ENCODE measurements around the gene KRT79. TPM values are rescaled to one million over a fixed set of nuclear protein-coding genes. Genes with fewer than 3 reads are reported as not detected.

The KRT79 gene
- polyA plus RNA-seq, 3 donors from 2014 or later, result not detected

DNA sequence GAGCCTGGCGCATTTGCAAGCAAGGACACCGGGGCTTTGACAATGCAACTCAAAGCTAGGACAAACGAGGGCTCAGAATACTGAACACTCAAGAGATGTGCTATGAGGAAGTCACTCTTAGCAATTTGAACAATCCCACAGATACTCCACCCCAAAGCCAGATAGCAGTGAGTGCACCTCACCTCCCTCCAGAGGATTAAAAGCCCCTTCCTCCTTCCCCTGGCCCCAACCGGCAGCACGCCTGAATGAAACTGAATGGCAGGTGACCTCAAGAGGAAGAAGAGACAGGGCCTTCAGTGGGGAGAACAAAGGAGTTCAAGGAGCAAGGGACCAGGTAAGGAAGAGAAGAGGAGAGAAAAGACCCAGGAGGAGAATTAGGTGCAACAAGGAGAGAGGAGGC is 16.6 kb upstream of the KRT79 start:
- peaks cover 1 to 8% (median 5%) of the 10 kb centered on the region in 3 donors for H3K27me3 Mint-ChIP-seq (ENCODE audit: low read depth in 3 of 3)
- H3K4me1 Mint-ChIP-seq, result no peaks in the 10 kb centered on the region
- H3K9me3 Mint-ChIP-seq, result no peaks in the 10 kb centered on the region
- DNase-seq, result no peak
- H3K27ac Mint-ChIP-seq, result no peak overlapping the region
- H3K4me3 Mint-ChIP-seq, result no peak overlapping the region
- peaks cover 0 to 4% (median 0%) of the 10 kb centered on the region in 3 donors for H3K36me3 Mint-ChIP-seq

DNA sequence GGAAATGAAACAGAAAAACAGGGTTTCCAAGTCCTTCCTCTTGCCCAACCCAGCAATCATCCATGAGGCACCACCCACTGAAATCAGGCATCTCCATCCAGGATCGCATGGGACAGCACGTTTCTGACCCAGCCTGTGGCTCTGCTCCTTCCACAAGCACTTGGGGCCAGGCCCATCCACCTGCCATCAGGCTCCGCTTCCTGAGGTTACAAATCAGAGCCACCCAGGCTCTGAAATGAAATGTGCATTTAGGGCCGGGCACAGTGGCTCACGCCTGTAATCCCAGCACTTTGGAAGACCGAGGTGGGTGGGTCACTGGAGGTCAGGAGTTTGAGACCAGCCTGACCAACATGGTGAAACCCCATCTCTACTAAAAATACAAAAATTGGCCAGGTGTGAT is 15.4 kb upstream of the KRT79 start:
- peaks cover 1 to 4% (median 3%) of the 10 kb centered on the region in 3 donors for H3K27me3 Mint-ChIP-seq (ENCODE audit: low read depth in 3 of 3)
- no peaks in the 10 kb centered on the region for H3K4me1 Mint-ChIP-seq
- H3K27ac Mint-ChIP-seq, result no peak overlapping the region
- peaks cover 0 to 8% (median 0%) of the 10 kb centered on the region in 3 donors for H3K36me3 Mint-ChIP-seq
- no peak overlapping the region for H3K4me3 Mint-ChIP-seq
- no peaks in the 10 kb centered on the region for H3K9me3 Mint-ChIP-seq
- no peak for DNase-seq

DNA sequence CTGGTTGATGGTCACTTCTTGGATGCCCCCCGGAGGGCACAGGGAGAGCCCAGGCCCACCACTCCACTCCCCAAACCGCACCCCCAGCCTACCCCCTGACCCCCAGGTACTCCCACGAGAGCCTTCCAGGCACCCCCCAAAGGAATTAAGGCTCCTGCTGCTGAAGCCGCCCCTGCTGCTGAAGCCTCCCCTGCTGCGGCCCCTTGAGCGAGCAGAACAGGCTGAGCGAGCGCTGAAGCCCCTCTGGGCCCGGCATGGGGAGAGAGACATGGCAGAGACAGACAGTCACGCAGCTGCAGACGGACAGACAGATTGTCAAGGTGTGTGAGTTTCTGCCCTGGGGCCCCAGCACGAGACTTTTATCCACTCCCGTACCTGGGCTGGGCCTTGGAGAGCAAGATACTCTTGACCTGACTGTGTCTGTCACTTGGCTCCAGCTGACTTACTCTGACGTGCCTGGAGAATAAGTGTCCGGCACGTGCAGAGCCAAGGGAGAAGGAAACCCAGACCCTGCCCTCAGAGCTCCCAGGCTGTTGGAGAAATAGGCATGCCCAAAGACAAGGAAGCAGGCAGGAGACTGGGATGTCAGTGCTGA is 14.6 kb upstream of the KRT79 start, which contains the start of gene KRT78:
Gene KRT78 (minus strand): TSS at position 334 of the 595 bp plus-strand sequence. CDS start 64 bp downstream, at position 270.
- H3K27ac Mint-ChIP-seq, result no peak within 1 kb of the TSS
- H3K36me3 Mint-ChIP-seq, result peaks cover 0 to 8% (median 0%) of the 10 kb centered on the region in 3 donors
- no peak within 1 kb of the TSS for H3K4me3 Mint-ChIP-seq
- no peak for DNase-seq
- H3K27me3 Mint-ChIP-seq (ENCODE audit: low read depth in 3 of 3), result peaks cover 1 to 3% (median 3%) of the 10 kb centered on the region in 3 donors
- H3K9me3 Mint-ChIP-seq, result no peaks in the 10 kb centered on the region
- no peaks in the 10 kb centered on the region for H3K4me1 Mint-ChIP-seq

DNA sequence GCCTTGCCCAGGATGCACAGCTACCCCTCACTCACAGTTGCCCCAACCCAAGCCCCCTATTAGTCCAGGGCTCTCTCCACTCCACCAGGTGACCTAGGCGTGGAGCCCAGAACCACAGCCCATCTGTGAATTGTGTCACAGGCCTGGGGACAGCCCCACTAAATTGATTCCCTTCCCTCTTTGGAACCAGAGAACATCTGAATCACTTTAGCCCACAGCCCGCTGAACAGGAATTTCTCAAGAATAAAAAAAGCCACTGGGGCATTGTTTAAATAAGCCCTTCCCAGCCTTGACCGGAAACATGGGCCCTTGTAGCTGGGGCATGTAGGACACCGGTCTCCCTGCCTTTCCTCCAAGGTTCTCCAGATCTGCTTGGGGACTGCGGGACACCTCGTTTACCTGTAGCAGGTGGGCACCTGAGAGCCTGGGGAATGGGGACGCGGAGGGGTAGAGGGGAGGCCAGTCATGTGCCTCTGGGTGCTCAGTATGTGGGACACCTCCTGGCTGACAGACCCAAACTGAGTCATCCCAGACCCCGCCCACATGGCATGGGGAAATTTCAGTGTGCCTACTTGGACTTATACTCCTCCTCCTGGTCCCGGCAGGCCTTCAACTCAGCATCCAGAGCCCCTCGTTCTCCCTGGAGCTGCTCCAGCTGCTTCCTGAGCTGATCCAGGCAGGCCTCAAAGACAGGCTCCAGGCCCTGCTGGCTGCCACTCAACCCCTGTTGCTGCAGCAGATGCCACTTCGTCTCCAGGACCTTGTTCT is 13.4 kb upstream of the KRT79 start:
- DNase-seq, result no peak
- no peak overlapping the region for H3K4me3 Mint-ChIP-seq
- H3K36me3 Mint-ChIP-seq, result peaks cover 0 to 8% (median 0%) of the 10 kb centered on the region in 3 donors
- H3K9me3 Mint-ChIP-seq, result no peaks in the 10 kb centered on the region
- H3K27me3 Mint-ChIP-seq (ENCODE audit: low read depth in 3 of 3), result peaks cover 1 to 3% (median 2%) of the 10 kb centered on the region in 3 donors
- H3K4me1 Mint-ChIP-seq, result peaks cover 0 to under 1% of the 10 kb centered on the region in 2 donors
- peak overlapping the region in 1 of 6 donors; percentile 3 for H3K27ac Mint-ChIP-seq

GRCh38 chr12:52846356-52846970 is 12.4 kb upstream of the KRT79 start:
- peaks cover 4 to 7% of the 10 kb centered on the region in 2 donors for H3K4me1 Mint-ChIP-seq
- peaks cover 0 to 5% (median 0%) of the 10 kb centered on the region in 3 donors for H3K36me3 Mint-ChIP-seq
- H3K27ac Mint-ChIP-seq, result peak overlapping the region in 2 of 6 donors; percentile 3 to 12
- no peaks in the 10 kb centered on the region for H3K9me3 Mint-ChIP-seq
- peaks cover under 1 to 2% (median 1%) of the 10 kb centered on the region in 3 donors for H3K27me3 Mint-ChIP-seq (ENCODE audit: low read depth in 3 of 3)
- no peak for DNase-seq
- no peak overlapping the region for H3K4me3 Mint-ChIP-seq

DNA sequence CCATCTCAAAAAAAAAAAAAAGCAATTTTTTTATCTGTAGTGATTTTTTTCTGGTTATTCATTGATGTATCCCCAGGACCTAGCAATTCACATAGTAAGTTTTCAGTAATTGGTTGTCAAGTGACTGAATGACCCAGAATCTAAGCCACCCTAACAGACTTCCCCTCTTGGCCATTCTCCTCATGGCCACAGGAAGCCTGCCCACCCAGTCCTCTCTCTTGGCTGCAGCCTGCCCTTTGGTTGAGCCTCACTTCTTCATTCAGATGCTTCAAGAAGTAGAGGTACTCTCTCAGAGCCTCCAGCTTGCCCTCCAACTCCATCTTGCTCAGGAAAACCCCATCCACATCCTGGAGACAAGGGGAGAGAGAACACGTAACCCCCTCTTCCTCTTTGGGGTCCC is 11.8 kb upstream of the KRT79 start:
- peaks cover 0 to 4% (median 0%) of the 10 kb centered on the region in 3 donors for H3K36me3 Mint-ChIP-seq
- H3K9me3 Mint-ChIP-seq, result no peaks in the 10 kb centered on the region
- H3K4me1 Mint-ChIP-seq, result peaks cover 4 to 7% of the 10 kb centered on the region in 2 donors
- DNase-seq, result no peak
- peaks cover 0 to 2% (median 1%) of the 10 kb centered on the region in 3 donors for H3K27me3 Mint-ChIP-seq (ENCODE audit: low read depth in 3 of 3)
- H3K27ac Mint-ChIP-seq, result peak overlapping the region in 1 of 6 donors; percentile 12
- H3K4me3 Mint-ChIP-seq, result no peak overlapping the region

- Mint-ChIP-seq H3K4me3 (no peak overlapping the region), H3K4me1 (peaks cover 4 to 7% of the 10 kb centered on the region in 2 donors), H3K9me3 (no peaks in the 10 kb centered on the region), H3K36me3 (peaks cover 0 to 4% (median 0%) of the 10 kb centered on the region in 3 donors), H3K27ac (no peak overlapping the region), H3K27me3 (ENCODE audit: low read depth in 3 of 3) (peaks cover 0 to 3% (median 2%) of the 10 kb centered on the region in 3 donors)
- DNase-seq, result no peak
Observed at GRCh38 chr12:52844386-52844785, 10.3 kb upstream of the KRT79 start.

GRCh38 chr12:52839436-52840105 is 5.5 kb upstream of the KRT79 start:
- Mint-ChIP-seq H3K4me3 (no peak overlapping the region), H3K4me1 (peaks cover 34 to 43% of the 10 kb centered on the region in 2 donors), H3K27ac (no peak overlapping the region), H3K36me3 (no peaks in the 10 kb centered on the region), H3K27me3 (ENCODE audit: low read depth in 3 of 3) (peaks cover 0 to 11% (median 9%) of the 10 kb centered on the region in 3 donors), H3K9me3 (no peaks in the 10 kb centered on the region)
- DNase-seq, result no peak

GRCh38 chr12:52838609-52839435 is 4.7 kb upstream of the KRT79 start:
- H3K4me3 Mint-ChIP-seq, result no peak overlapping the region
- H3K27ac Mint-ChIP-seq, result peak overlapping the region in 1 of 6 donors; percentile 70
- H3K36me3 Mint-ChIP-seq, result no peaks in the 10 kb centered on the region
- H3K9me3 Mint-ChIP-seq, result no peaks in the 10 kb centered on the region
- peaks cover 0 to 11% (median 9%) of the 10 kb centered on the region in 3 donors for H3K27me3 Mint-ChIP-seq (ENCODE audit: low read depth in 3 of 3)
- no peak for DNase-seq
- peaks cover 34 to 43% of the 10 kb centered on the region in 2 donors for H3K4me1 Mint-ChIP-seq

GRCh38 chr12:52837781-52838608 is 3.9 kb upstream of the KRT79 start:
- peak overlapping the region in 3 of 6 donors; percentile 60 to 96 (median 94) for H3K27ac Mint-ChIP-seq
- peaks cover 34 to 43% of the 10 kb centered on the region in 2 donors for H3K4me1 Mint-ChIP-seq
- no peak for DNase-seq
- H3K27me3 Mint-ChIP-seq (ENCODE audit: low read depth in 3 of 3), result peaks cover 0 to 11% (median 9%) of the 10 kb centered on the region in 3 donors
- H3K36me3 Mint-ChIP-seq, result no peaks in the 10 kb centered on the region
- no peaks in the 10 kb centered on the region for H3K9me3 Mint-ChIP-seq
- peak overlapping the region in 2 of 5 donors; percentile 70 to 71 for H3K4me3 Mint-ChIP-seq

GRCh38 chr12:52837413-52837741 is 3.3 kb upstream of the KRT79 start:
- Mint-ChIP-seq H3K36me3 (no peaks in the 10 kb centered on the region), H3K27me3 (ENCODE audit: low read depth in 3 of 3) (peaks cover 0 to 11% (median 9%) of the 10 kb centered on the region in 3 donors), H3K4me3 (peak overlapping the region in 4 of 5 donors; percentile 34 to 71 (median 70)), H3K4me1 (peaks cover 32 to 41% of the 10 kb centered on the region in 2 donors), H3K27ac (peak overlapping the region; percentile 32 to 96 (median 88)), H3K9me3 (no peaks in the 10 kb centered on the region)
- DNase-seq, result peak in 2 of 3 donors; percentile 10 to 11

Measured in immature natural killer cell (primary cell).